ENCODE data around the gene NPTX1. TPM values are rescaled to one million over a fixed set of nuclear protein-coding genes. Genes with fewer than 3 reads are reported as not detected.
A peak's percentile ranks its signal among the peaks of the same experiment; 100 is the strongest.

Gene NPTX1
- total RNA-seq, 6 donors from 2014 or later = 0.39 to 11.5 (median 2.5) TPM

DNA sequence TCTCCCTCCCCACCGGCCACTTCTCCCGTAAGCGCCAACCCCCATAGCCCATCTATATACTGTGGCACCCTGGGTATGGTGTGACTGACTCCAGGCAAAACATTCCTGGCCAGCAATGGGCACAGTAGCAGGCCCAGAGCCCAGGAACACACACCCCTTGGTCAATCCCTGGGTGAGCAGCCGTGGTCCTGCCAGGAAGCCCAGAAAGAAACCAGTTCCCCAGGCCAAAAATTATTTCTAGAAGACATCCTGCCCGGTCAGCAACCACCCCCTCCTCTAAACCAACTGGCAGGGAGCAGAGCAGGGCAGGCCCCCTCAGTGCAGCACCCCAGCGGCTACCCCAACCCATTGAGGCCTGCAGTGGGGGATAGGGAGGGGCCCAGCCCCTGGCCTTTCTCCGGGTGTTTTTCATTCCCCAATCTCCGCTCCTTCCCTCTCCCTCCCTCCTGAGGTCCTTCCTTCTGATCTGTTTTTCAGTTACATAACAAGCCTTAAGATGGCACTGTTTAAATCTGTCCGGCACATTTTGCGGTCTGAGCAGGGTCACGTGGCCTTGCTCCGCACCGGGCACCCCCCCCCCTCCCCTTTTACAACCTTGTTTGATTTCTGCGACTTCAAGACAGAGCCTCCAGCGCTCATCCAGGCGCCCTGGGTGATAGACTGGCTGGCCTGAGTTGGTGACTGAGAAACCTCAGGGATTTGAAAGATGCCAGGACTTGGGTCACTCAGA, 2.0 kb downstream of the NPTX1 start:
- Histone ChIP-seq H3K27ac (no peak overlapping the region), H3K4me3 (peak overlapping the region in 1 of 4 donors; percentile 42), H3K9me3 (no peaks in the 10 kb centered on the region), H3K36me3 (no peaks in the 10 kb centered on the region), H3K27me3 (peaks cover 2 to 62% (median 47%) of the 10 kb centered on the region in 4 donors), H3K4me1 (peaks cover 40 to 50% (median 45%) of the 10 kb centered on the region in 4 donors)
- DNase-seq = peak in 1 of 2 donors; percentile 29
- no peak for TF ChIP-seq POLR2A (IDR thresholded peaks at IDR 0.05)
- TF ChIP-seq, protein P1, sequence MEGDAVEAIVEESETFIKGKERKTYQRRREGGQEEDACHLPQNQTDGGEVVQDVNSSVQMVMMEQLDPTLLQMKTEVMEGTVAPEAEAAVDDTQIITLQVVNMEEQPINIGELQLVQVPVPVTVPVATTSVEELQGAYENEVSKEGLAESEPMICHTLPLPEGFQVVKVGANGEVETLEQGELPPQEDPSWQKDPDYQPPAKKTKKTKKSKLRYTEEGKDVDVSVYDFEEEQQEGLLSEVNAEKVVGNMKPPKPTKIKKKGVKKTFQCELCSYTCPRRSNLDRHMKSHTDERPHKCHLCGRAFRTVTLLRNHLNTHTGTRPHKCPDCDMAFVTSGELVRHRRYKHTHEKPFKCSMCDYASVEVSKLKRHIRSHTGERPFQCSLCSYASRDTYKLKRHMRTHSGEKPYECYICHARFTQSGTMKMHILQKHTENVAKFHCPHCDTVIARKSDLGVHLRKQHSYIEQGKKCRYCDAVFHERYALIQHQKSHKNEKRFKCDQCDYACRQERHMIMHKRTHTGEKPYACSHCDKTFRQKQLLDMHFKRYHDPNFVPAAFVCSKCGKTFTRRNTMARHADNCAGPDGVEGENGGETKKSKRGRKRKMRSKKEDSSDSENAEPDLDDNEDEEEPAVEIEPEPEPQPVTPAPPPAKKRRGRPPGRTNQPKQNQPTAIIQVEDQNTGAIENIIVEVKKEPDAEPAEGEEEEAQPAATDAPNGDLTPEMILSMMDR (IDR thresholded peaks at IDR 0.05) = no peak
- no peak for TF ChIP-seq POLR2AphosphoS5 (IDR thresholded peaks at IDR 0.05)
- TF ChIP-seq EP300 (IDR thresholded peaks at IDR 0.05) = no peak
- no peak for ATAC-seq (ENCODE audit: low FRiP score in 2 of 2)
- 20% methylated on average over 15 to 16 of the region's 16 CpGs for WGBS, 2 donors

DNA sequence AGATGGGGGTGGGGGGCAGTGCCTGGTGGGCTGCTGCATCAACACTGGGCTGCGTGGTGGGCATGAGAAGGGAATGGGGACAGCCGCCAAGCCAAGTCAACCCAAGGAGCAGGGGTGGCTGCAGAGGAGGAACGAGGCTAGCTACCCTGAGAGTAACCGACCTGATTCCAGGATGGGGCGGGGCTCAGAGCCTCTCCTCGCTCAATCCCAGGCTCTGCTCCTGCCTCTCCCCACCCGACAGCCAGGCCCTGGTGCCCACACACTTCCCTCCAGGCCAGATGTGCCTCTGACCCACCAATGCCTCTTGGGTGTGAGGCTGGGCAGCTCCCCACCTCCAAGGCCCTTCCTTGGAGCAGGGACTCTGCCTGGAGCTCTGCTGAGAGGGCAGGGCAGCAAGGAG, 2.7 kb downstream of the NPTX1 start:
- no peak for ATAC-seq (ENCODE audit: low FRiP score in 2 of 2)
- H3K4me3 ChIP-seq = no peak overlapping the region
- H3K27me3 ChIP-seq = peaks cover 2 to 55% (median 42%) of the 10 kb centered on the region in 4 donors
- no peak overlapping the region for H3K27ac ChIP-seq
- 58 to 60% methylated on average over 5 to 7 of the region's 7 CpGs for WGBS, 2 donors
- DNase-seq = peak in 1 of 2 donors; percentile 29
- H3K4me1 ChIP-seq = peaks cover 40 to 47% (median 42%) of the 10 kb centered on the region in 4 donors
- no peaks in the 10 kb centered on the region for H3K36me3 ChIP-seq
- TF ChIP-seq POLR2A (IDR thresholded peaks at IDR 0.05) = no peak
- TF ChIP-seq EP300 (IDR thresholded peaks at IDR 0.05) = no peak
- TF ChIP-seq, protein P1 (IDR thresholded peaks at IDR 0.05) = no peak
- TF ChIP-seq POLR2AphosphoS5 (IDR thresholded peaks at IDR 0.05) = no peak
- H3K9me3 ChIP-seq = no peaks in the 10 kb centered on the region

- ATAC-seq (ENCODE audit: low FRiP score in 2 of 2) = no peak
- Histone ChIP-seq H3K27ac (no peak overlapping the region), H3K36me3 (no peaks in the 10 kb centered on the region), H3K4me1 (peaks cover 33 to 40% (median 35%) of the 10 kb centered on the region in 4 donors), H3K4me3 (no peak overlapping the region), H3K9me3 (no peaks in the 10 kb centered on the region), H3K27me3 (peaks cover 2 to 53% (median 38%) of the 10 kb centered on the region in 4 donors)
- TF ChIP-seq EP300 (IDR thresholded peaks at IDR 0.05) = no peak
- TF ChIP-seq POLR2AphosphoS5 (IDR thresholded peaks at IDR 0.05) = no peak
- no peak for TF ChIP-seq POLR2A (IDR thresholded peaks at IDR 0.05)
- TF ChIP-seq, protein P1 (IDR thresholded peaks at IDR 0.05) = no peak
- DNase-seq = peak in 1 of 2 donors; percentile 68
- 87 to 88% methylated on average over 11 to 12 of the region's 12 CpGs for WGBS, 2 donors
Measured at GRCh38 chr17:80472996-80473395, 3.4 kb downstream of the NPTX1 start.

GRCh38 chr17:80471922-80472321, 4.5 kb downstream of the NPTX1 start:
- ATAC-seq (ENCODE audit: low FRiP score in 2 of 2) (no peak), DNase-seq (no peak)

More at GRCh38 chr17:80471922-80472321, 4.5 kb downstream of the NPTX1 start:
- Histone ChIP-seq H3K27me3 (peaks cover 2 to 43% (median 28%) of the 10 kb centered on the region in 4 donors), H3K36me3 (no peaks in the 10 kb centered on the region), H3K9me3 (no peaks in the 10 kb centered on the region), H3K4me3 (no peak overlapping the region), H3K27ac (no peak overlapping the region), H3K4me1 (peaks cover 23 to 29% (median 25%) of the 10 kb centered on the region in 4 donors)
- 80 to 82% methylated on average over 8 of the region's 8 CpGs for WGBS, 2 donors
- TF ChIP-seq POLR2A (IDR thresholded peaks at IDR 0.05) (no peak), EP300 (IDR thresholded peaks at IDR 0.05) (no peak), POLR2AphosphoS5 (IDR thresholded peaks at IDR 0.05) (no peak)
- TF ChIP-seq, protein P1 (IDR thresholded peaks at IDR 0.05) = no peak
